ENCODE results near the gene PIP4K2A.

GRCh38 chr10:22761569-22762220 is 47.3 kb upstream of the PIP4K2A start:
- TF ChIP-seq, protein P1, sequence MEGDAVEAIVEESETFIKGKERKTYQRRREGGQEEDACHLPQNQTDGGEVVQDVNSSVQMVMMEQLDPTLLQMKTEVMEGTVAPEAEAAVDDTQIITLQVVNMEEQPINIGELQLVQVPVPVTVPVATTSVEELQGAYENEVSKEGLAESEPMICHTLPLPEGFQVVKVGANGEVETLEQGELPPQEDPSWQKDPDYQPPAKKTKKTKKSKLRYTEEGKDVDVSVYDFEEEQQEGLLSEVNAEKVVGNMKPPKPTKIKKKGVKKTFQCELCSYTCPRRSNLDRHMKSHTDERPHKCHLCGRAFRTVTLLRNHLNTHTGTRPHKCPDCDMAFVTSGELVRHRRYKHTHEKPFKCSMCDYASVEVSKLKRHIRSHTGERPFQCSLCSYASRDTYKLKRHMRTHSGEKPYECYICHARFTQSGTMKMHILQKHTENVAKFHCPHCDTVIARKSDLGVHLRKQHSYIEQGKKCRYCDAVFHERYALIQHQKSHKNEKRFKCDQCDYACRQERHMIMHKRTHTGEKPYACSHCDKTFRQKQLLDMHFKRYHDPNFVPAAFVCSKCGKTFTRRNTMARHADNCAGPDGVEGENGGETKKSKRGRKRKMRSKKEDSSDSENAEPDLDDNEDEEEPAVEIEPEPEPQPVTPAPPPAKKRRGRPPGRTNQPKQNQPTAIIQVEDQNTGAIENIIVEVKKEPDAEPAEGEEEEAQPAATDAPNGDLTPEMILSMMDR (IDR thresholded peaks at IDR 0.05), result no peak
- no peak for TF ChIP-seq POLR2A (IDR thresholded peaks at IDR 0.05)
- TF ChIP-seq POLR2AphosphoS5 (IDR thresholded peaks at IDR 0.05), result no peak
- no peak for TF ChIP-seq EP300 (IDR thresholded peaks at IDR 0.05)
